ENCODE measurements around the gene NFKBIE. TPM values are rescaled to one million over a fixed set of nuclear protein-coding genes. Genes with fewer than 3 reads are reported as not detected.

NFKBIE gene
- polyA plus RNA-seq, 1 donor from 2014 or later: 16.8 TPM

DNA sequence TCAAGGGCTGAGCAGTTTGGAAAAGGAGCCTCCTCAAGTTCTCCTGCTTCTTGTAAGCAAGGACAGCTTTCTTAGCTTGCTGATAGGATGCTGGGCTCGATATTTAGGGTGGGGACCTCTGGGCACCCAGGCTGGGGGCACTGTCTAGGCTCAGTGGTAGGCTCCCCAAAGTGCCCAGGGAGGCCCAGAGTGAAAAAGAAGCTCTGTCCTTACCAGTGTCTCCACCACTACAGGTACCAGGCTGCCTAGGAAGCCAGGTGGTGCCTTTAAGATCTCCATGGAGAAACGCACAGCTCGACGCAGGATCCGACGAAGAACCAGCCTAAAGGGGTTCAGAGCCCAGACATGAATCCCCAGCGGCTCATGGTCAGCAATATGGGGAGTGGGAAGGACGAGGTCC, 41.4 kb upstream of the NFKBIE start:
- Histone ChIP-seq H3K79me2 (replicated peaks; ENCODE audit: insufficient read depth, low read length) (no peaks in the 10 kb centered on the region), H2AFZ (ENCODE audit: low read depth, low read length) (no peak overlapping the region), H3K4me3 (ENCODE audit: low read length) (no peak overlapping the region), H4K20me1 (ENCODE audit: insufficient read depth) (no peaks in the 10 kb centered on the region), H3K36me3 (ENCODE audit: insufficient read depth, low read length) (peaks cover 7% of the 10 kb centered on the region), H3F3A (ENCODE audit: insufficient read depth, low read length, poor library complexity, severe bottlenecking) (no peaks in the 10 kb centered on the region), H3K9me2 (ENCODE audit: insufficient read depth, low read length) (no peaks in the 10 kb centered on the region), H3K9ac (ENCODE audit: low read length) (no peak overlapping the region), H3K27me3 (ENCODE audit: insufficient read depth, low read depth, low read length) (no peaks in the 10 kb centered on the region), H3K4me2 (ENCODE audit: low read length) (no peak overlapping the region), H3K27ac (ENCODE audit: low read length) (no peak overlapping the region), H3K9me3 (ENCODE audit: low read length) (no peaks in the 10 kb centered on the region)
- TF ChIP-seq SMC3 (conservative IDR thresholded peaks at IDR 0.05; ENCODE audit: poor library complexity) (no peak), TAF1 (IDR thresholded peaks at IDR 0.05; ENCODE audit: low read depth) (no peak), RAD21 (conservative IDR thresholded peaks at IDR 0.05) (no peak), MXI1 (conservative IDR thresholded peaks at IDR 0.05; ENCODE audit: poor library complexity, severe bottlenecking) (no peak), POLR2AphosphoS5 (IDR thresholded peaks at IDR 0.05) (no peak), REST (IDR thresholded peaks at IDR 0.05; ENCODE audit: borderline replicate concordance) (no peak), EP300 (conservative IDR thresholded peaks at IDR 0.05; ENCODE audit: poor library complexity, severe bottlenecking) (no peak), CTCF (IDR thresholded peaks at IDR 0.05; ENCODE audit: poor library complexity, severe bottlenecking) (no peak), EZH2 (IDR thresholded peaks at IDR 0.05; ENCODE audit: borderline replicate concordance, insufficient read depth, low read length, poor library complexity, severe bottlenecking) (no peak)

- Histone ChIP-seq H2AFZ (ENCODE audit: low read depth, low read length) (no peak overlapping the region), H3K4me3 (ENCODE audit: low read length) (no peak overlapping the region), H3K36me3 (ENCODE audit: insufficient read depth, low read length) (peaks cover 7% of the 10 kb centered on the region), H3F3A (ENCODE audit: insufficient read depth, low read length, poor library complexity, severe bottlenecking) (no peaks in the 10 kb centered on the region), H3K4me2 (ENCODE audit: low read length) (no peak overlapping the region), H3K27ac (ENCODE audit: low read length) (no peak overlapping the region), H3K9me3 (ENCODE audit: low read length) (no peaks in the 10 kb centered on the region), H3K27me3 (ENCODE audit: insufficient read depth, low read depth, low read length) (no peaks in the 10 kb centered on the region), H3K79me2 (replicated peaks; ENCODE audit: insufficient read depth, low read length) (no peaks in the 10 kb centered on the region), H3K9me2 (ENCODE audit: insufficient read depth, low read length) (no peaks in the 10 kb centered on the region), H4K20me1 (ENCODE audit: insufficient read depth) (no peaks in the 10 kb centered on the region), H3K9ac (ENCODE audit: low read length) (no peak overlapping the region)
- TF ChIP-seq MXI1 (conservative IDR thresholded peaks at IDR 0.05; ENCODE audit: poor library complexity, severe bottlenecking): no peak
- no peak for TF ChIP-seq SMC3 (conservative IDR thresholded peaks at IDR 0.05; ENCODE audit: poor library complexity)
- no peak for TF ChIP-seq REST (IDR thresholded peaks at IDR 0.05; ENCODE audit: borderline replicate concordance)
Observed at GRCh38 chr6:44305200-44305725, 39.9 kb upstream of the NFKBIE start.
